HG03135 (cell line): ENCODE results near the gene IL1RL2.

Source experiments
- ATAC-seq: cut with Tn5 transposase; IDR thresholded peaks from one replicate; pipeline ENCODE4 v1.9.1; 2021; ENCODE audit warnings: mild to moderate bottlenecking, moderate library complexity; ENCODE audit not compliant: unreplicated experiment

Gene IL1RL2

GRCh38 chr2:102193074-102193473 is 6.3 kb downstream of the IL1RL2 start:
- no peak for ATAC-seq

GRCh38 chr2:102194609-102195268 is 7.9 kb downstream of the IL1RL2 start:
- ATAC-seq, result no peak

- ATAC-seq, result no peak
Observed at GRCh38 chr2:102197389-102198137, 10.7 kb downstream of the IL1RL2 start.

GRCh38 chr2:102200539-102200938 is 13.7 kb downstream of the IL1RL2 start:
- ATAC-seq, result no peak

- ATAC-seq, result no peak
Observed at GRCh38 chr2:102204638-102205037, 17.8 kb downstream of the IL1RL2 start.

- ATAC-seq, result no peak
Observed at GRCh38 chr2:102206666-102207341, 20.0 kb downstream of the IL1RL2 start.

GRCh38 chr2:102208774-102209173 is 22.0 kb downstream of the IL1RL2 start:
- no peak for ATAC-seq

- no peak for ATAC-seq
Observed at GRCh38 chr2:102209474-102209873, 22.7 kb downstream of the IL1RL2 start.

- ATAC-seq, result no peak
Observed at GRCh38 chr2:102217032-102217431, 30.2 kb downstream of the IL1RL2 start.

GRCh38 chr2:102224824-102225739 is 38.3 kb downstream of the IL1RL2 start:
- ATAC-seq, result no peak

- no peak for ATAC-seq
Observed at GRCh38 chr2:102226171-102226570, 39.3 kb downstream of the IL1RL2 start.

GRCh38 chr2:102226612-102227391 is 40.0 kb downstream of the IL1RL2 start:
- no peak for ATAC-seq

- ATAC-seq, result no peak
Observed at GRCh38 chr2:102229141-102229769, 42.4 kb downstream of the IL1RL2 start.

GRCh38 chr2:102230410-102230909 is 43.6 kb downstream of the IL1RL2 start:
- ATAC-seq, result no peak

- ATAC-seq, result no peak
Observed at GRCh38 chr2:102233132-102233884, 46.5 kb downstream of the IL1RL2 start.

GRCh38 chr2:102235042-102235473 is 48.2 kb downstream of the IL1RL2 start:
- no peak for ATAC-seq

- no peak for ATAC-seq
Observed at GRCh38 chr2:102235491-102235890, 48.7 kb downstream of the IL1RL2 start.

GRCh38 chr2:102236132-102236531 is 49.3 kb downstream of the IL1RL2 start:
- no peak for ATAC-seq

GRCh38 chr2:102237176-102237575 is 50.4 kb downstream of the IL1RL2 start:
- no peak for ATAC-seq
